OCI-LY7 (cell line): ENCODE data around the gene DEPDC7.

ENCODE experiments used
- EZH2phosphoT487 ChIP-seq: fragments of 200-600 bp; sonication (generic); IDR thresholded peaks from 2 replicates; pipeline ENCODE4 v1.6.1; 2018; ENCODE audit warnings: low read depth, borderline replicate concordance, mild to moderate bottlenecking, mixed run types, antibody characterized with exemption, low read length, moderate library complexity, mixed read lengths
- TF ChIP-seq, protein P1 (sequence below): fragments of 200-600 bp; sonication (generic); conservative IDR thresholded peaks from 2 replicates; pipeline ENCODE4 v1.5.1; 2014; ENCODE audit warnings: mild to moderate bottlenecking, antibody characterized with exemption, low read length, moderate library complexity, mixed read lengths

DNA sequence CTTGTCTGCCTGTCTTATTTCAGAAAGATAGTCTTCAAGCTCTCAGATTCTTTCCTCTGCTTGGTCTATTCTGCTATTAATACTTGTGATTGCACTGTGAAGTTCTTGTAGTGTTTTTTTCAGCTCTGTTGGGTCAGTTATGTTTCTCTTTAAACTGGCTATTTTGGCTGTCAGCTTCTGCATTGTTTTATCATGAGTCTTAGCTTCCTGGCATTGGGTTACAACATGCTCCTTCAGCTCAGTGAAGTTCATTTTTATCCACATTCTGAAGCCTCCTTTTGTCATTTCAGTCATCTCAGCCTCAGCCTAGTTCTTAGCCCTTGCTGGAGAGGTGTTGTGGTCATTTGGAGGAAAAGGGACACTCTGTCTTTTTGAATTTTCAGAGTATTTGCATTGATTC, 15.5 kb upstream of the DEPDC7 start:
- TF ChIP-seq, protein P1, sequence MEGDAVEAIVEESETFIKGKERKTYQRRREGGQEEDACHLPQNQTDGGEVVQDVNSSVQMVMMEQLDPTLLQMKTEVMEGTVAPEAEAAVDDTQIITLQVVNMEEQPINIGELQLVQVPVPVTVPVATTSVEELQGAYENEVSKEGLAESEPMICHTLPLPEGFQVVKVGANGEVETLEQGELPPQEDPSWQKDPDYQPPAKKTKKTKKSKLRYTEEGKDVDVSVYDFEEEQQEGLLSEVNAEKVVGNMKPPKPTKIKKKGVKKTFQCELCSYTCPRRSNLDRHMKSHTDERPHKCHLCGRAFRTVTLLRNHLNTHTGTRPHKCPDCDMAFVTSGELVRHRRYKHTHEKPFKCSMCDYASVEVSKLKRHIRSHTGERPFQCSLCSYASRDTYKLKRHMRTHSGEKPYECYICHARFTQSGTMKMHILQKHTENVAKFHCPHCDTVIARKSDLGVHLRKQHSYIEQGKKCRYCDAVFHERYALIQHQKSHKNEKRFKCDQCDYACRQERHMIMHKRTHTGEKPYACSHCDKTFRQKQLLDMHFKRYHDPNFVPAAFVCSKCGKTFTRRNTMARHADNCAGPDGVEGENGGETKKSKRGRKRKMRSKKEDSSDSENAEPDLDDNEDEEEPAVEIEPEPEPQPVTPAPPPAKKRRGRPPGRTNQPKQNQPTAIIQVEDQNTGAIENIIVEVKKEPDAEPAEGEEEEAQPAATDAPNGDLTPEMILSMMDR, result no peak
- TF ChIP-seq EZH2phosphoT487, result no peak
